Hepatocyte (in vitro differentiated cells): ENCODE measurements around the gene SNAPC3.

ENCODE experiments used
- CTCF ChIP-seq: fragments of 200-600 bp; sonication (generic); IDR thresholded peaks from 2 replicates; pipeline ENCODE4 v1.5.1; 2016; ENCODE audit warnings: antibody characterized with exemption, mild to moderate bottlenecking; ENCODE audit not compliant: poor library complexity
- EZH2phosphoT487 ChIP-seq: fragments of 200-600 bp; sonication (generic); IDR thresholded peaks from one replicate; pipeline ENCODE4 v1.6.1; 2018; ENCODE audit warnings: antibody characterized with exemption, mild to moderate bottlenecking, low read depth, moderate library complexity; ENCODE audit not compliant: unreplicated experiment, severe bottlenecking

- TF ChIP-seq EZH2phosphoT487: no peak
- TF ChIP-seq CTCF: no peak
Observed at GRCh38 chr9:15438891-15439290, 16.2 kb downstream of the SNAPC3 start.
